GM10248 (cell line): Measurements from ENCODE around the gene IFNA13.

Source experiments
- CTCF ChIA-PET: fragments of 300-600 bp; sonication (Branson Sonifier 250); formaldehyde crosslinking; extraction: SDS; loops from one replicate; lab custom pipeline; 2021; ENCODE audit warnings: antibody characterized with exemption; lab: Yijun Ruan, JAX
- POLR2A ChIA-PET: fragments of 350-650 bp; sonication (Branson Sonifier 250); formaldehyde crosslinking; extraction: SDS; loops from one replicate; lab custom pipeline; 2020; ENCODE audit warnings: antibody characterized with exemption; lab: Yijun Ruan, JAX
- DNase-seq: peaks from one replicate; pipeline ENCODE4 v3.0.0; 2012; ENCODE audit errors: extremely low spot score
- CTCF ChIP-seq: IDR thresholded peaks from 2 replicates; pipeline ENCODE4 v1.5.1; 2012; ENCODE audit warnings: mild to moderate bottlenecking, low read depth; ENCODE audit errors: extremely low read depth, missing control alignments, control extremely low read depth

Gene IFNA13

DNA sequence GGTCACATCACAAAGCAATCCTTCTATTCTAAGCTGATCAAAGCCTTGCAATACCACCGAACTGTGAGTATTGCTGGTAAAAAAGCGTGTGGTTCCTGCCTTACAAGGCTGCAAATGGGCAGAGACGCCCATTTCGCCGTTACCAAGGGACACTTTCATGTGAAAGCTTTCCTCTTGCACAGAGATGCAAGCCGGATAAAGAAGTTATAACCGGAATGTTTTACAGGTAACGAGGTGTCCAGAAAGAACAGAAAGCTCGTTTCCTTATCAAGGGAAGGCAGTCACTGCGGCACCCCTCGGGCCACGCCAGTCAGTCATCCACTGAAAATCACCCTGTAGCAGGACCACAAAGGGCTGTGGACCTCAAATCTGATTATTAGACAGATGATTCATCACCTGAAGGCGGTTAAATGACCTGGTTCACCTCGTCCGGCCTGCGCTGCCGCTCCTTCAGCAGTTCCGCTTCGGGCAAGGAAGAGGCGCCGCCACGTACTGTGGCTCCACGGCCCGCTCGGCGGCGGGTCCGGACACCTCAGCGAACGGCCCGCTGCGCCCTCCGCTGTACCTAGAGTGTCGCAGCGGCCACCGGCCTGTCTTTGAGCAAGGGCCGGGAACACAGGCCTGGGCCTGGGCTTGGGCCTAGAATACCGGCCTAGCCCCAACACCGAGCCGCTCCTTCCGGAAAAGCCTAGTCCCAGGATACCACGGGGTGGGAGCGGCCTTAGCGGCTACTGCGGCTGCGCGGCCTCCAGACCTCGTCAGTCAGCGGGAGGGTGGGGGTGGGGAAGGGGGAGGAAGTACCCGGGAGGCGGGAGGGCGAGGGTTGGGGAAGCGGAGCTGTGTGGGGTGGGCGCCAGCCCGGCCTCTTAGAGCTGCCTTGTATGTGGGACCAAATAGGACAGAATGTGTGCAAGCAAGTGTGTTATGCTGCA, 32.9 kb downstream of the IFNA13 start, which contains the start of gene KLHL9:
Gene KLHL9, minus strand, starts transcription at position 704 of the 932 bp plus-strand sequence. Its CDS starts 545 bp downstream, at position 159.
- CTCF ChIA-PET, result interaction anchor here (0.8 to 3.2 kb wide), 13 partner anchors 9 to 223 kb away, joined by 3 to 27 read pairs (median 4); no protein-coding TSS in a partner anchor
- peak; percentile 93 for DNase-seq
- TF ChIP-seq CTCF, result no peak
- POLR2A ChIA-PET, result no interaction called here

DNA sequence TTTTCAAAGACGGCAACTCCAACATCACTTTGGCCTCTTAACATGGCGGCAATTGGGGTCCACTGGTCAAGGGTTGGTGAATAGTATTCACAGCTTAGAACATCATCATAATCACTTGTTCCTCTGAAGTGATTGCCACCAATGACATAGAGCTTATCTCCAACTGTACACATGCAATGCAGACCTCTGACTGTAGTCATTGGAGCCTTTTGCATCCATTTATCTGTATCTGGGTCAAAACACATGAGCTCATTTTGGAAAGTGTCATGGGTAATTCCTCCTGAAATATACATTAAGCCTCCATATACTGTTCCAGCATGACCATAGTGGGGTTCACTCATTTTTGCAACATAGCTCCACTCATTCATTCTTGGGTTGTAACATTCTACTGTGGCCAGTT, 34.6 kb downstream of the IFNA13 start:
- TF ChIP-seq CTCF, result no peak
- ChIA-PET CTCF (interaction anchor here (0.7 to 3.2 kb wide), 7 partner anchors 15 to 101 kb away, joined by 3 to 27 read pairs (median 5); no protein-coding TSS in a partner anchor), POLR2A (no interaction called here)
- DNase-seq, result no peak

DNA sequence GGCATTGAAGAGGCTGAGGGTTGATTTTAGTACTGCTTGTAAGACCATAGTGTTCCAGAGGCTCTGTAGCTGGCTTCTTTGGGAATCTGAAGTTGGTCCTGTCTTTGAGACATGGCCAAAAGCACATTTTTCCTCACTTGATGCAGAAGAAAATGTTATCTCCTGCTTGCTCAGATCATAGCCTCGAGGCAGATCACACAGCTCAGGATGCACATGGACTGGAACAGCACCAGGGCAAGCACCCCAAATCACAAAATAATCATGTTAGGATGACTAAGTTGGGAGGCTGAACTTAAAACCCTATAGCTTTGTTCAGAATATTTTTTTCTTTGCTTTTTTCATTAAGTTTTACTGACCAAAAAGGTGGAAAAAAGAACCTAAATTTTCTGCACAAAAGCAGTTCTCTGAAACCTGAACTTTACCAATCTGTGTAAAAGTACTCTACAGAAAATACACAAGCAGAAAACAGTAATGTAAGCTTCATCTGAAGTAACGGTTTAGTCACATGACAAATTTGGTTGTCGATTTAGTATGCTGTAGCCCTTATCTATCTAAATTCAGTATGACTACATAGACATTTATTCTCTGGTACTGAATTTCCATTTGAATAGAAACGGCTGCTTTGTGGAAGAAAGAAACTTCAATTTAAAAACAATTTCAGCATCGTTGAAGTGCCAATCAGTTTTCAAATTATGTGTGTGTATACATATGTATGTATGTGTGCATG, 36.0 kb downstream of the IFNA13 start:
- POLR2A ChIA-PET, result no interaction called here
- TF ChIP-seq CTCF, result no peak
- CTCF ChIA-PET, result interaction anchor here (0.7 to 1.7 kb wide), 5 partner anchors 11 to 123 kb away, joined by 3 to 6 read pairs (median 4); no protein-coding TSS in a partner anchor
- DNase-seq, result no peak

GRCh38 chr9:21326526-21327139, 41.2 kb downstream of the IFNA13 start:
- ChIA-PET CTCF (interaction anchor here (0.6 to 6.6 kb wide), 48 partner anchors 8 to 468 kb away, joined by 3 to 95 read pairs (median 4); partner anchors contain the start of genes IFNA14, IFNA6 and KLHL9), POLR2A (no interaction called here)
- peak; percentile 49 for DNase-seq
- peak; percentile 35 for TF ChIP-seq CTCF

DNA sequence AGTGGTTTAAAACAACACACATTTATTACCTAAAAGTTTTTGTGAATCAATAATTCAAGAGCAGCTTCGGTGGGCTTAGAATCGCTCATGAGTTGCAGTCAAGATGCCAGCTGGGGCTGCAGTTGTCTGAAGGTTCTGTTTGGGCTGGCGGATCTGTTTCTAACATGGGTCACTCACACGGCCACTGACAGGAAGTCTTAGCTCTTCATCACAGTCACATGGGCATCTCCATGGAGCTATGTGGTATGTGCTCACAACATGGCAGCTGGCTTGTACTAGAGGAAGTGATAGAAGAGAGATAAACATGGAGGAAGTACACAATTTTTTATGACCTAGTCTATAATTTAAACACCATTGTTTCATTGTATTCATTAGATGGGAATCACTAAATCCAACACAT, 43.8 kb downstream of the IFNA13 start:
- DNase-seq, result no peak
- no peak for TF ChIP-seq CTCF
- ChIA-PET POLR2A (no interaction called here), CTCF (interaction anchor here (0.9 to 6.6 kb wide), 12 partner anchors 9 to 132 kb away, joined by 3 to 95 read pairs (median 4); no protein-coding TSS in a partner anchor)
